ENCODE results near the gene EFCAB6.

The EFCAB6 gene

DNA sequence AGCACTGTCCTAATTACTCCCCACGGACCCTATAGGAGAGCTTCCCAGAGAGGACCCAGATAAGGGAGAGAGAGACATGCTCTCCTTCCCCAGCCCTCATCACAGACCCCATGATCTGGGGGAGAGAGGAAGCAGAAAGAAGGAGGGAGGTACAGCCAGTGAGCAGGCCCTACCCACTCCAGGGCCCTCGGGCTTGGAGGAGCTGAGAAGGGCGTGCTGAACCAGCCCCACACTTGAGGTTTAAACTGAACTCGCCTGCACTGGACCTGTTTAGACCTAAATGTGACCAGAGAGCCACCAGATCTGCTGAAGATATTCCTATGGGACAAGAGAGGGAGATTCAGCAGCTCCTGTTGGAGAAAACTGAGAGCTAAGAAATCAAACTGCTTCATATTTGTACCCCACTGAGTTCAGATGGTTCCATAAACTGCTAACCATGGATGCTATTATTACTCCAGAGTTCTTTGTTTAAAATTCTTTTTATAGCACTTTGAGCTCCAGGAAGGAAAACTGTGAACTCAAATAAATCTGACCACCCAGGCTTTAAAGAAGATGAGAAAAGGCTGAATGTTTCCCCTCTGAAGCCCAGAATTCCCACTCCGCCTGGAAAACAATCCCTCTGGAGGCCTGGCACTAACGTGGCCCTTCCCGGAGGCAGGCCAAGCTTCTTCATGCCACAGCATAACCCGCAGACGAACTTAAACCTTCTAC is 67.2 kb downstream of the EFCAB6 start:
- DNase-seq, result no peak

DNA sequence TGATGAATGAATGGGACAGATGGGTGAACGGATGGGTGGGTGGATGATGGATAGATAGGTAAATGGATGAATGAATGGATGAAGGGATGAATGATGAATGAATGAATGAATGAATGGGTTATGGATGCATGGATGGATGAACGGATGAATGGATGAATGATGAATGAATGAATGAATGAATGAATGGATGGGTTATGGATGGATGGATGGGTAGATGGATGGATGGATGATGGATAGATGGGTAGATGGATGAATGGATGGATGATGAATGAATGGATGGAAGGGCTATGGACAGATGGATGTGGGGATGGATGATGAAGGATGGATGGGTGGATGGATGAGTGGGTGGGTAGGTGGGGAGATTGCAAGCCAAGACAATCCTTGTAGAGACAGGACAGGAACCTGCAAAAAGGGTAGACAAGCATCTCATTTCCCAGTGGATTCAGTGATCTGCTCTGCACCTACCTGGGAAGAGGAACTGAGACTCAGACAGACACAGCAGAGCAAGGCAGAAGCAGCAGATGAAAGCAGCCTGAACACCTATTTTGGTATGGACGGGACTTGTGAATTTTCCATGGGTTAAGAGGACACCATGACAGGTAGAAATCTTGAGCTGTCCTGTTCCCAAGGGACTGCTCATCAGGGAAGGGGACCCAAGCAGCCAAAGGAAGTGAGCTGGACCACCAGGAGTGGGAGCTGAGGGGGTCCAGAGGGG is 68.0 kb downstream of the EFCAB6 start:
- DNase-seq, result no peak

DNA sequence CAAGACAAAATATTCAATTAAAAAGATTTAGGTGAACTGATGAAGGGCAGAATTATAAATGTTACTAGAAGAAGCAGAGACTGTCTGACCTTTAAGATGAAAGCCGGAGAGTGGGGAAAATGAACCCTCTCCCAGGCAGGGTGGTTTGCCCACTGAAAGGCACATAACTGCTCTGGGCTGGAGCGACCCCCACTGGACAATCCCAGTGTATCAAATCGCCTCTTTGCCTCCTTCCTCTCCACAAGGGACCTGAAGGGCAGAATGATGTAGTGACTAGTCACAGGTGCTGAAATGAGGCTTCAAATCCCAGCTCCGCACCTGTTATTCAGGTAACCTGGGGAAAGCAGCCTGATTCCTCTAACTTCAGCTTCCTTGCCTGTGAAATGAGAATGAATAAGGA is 69.0 kb downstream of the EFCAB6 start:
- no peak for DNase-seq

DNA sequence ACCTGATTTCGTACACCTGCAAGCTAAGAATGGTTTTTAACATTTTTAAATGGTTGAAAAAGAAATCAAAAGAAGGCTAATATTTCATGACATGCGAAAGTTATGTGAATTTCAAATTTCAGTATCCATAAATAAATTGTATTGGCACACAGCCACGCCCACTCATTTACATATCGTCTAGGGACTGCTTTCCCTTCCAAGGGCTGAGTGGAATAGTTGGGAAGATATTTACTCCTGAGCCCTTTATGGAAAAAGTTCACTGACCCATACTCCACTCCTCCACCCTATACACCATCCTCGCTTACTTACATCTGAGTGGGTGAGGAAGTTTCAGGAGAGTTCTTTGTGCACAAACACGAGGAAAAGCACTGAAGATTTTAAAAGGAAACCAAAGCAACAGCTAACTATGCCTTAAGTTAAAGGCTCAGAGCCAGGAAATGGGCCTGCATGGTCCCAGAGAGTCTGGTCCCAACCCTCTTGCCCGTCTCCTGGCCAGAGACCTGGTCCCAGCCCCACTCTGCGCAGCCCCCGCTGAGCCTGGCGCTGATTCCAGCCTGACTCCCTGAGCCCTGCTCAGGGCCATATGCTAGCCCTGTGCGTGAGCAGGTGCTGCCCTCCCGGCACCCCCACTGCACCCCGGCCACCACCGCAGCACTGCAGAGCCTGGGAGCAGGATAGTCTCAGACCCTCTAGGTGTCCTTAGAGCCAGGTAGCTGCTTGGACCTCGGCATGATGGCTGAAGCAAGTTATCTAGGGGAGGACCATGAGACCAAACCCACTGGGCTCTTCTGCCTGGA is 69.8 kb downstream of the EFCAB6 start:
- no peak for DNase-seq

DNA sequence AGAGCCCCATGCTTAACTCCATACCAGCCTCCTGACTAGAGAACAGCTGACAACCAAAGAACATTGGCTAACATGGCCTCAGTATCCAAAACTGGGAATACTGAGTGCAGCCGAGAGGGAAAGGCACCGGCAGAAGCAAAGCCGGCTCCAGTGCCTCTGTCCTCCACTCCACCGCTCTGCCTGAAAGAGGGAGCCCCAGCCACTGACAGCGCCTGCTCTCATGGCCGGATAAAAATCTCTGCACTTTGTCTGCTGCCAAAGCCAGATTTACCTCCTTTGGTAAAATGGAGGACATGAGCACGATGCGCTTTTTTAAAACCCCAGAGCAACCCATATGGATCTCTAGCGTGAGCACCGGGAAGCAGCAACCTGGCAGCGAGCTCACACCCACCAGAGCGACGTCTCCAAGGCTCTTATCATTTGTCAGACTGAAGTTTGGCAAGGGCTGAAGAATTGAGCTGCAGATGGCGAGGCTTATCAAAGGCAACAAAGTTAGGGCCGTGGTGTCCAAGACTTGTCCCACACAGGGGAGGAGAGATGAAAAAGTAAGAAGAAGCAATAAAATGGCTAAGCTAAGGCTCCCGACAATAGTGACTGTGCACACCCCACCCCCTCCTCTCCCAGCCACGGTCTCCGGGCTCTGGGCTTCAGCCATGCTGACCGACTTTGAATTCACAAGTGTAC is 71.4 kb downstream of the EFCAB6 start:
- no peak for DNase-seq

DNA sequence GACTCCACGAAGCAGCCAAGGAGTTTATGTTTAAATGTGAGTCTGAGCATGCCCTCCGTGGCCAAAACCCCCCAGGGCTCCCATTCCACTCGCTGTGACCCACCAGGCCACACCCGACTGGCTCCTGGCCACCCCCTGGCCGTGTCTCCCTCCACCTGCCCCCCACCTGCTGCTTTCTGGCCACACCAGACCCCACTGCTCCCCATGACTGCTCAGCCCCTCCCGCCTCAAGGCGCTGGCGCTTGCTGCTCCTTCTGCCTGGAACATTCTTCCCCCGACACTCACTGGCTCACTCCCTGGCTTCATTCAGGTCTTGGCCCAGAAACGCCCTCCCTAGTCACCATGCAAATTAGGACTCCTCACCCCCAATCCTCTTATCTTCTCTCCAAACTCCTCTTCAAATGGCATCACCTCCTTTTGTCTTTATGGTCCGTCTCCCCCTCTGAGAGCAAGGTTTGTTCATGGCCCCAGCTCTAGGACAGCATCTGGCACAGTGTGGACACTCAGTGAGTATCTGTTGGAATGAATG is 72.2 kb downstream of the EFCAB6 start:
- no peak for DNase-seq

DNA sequence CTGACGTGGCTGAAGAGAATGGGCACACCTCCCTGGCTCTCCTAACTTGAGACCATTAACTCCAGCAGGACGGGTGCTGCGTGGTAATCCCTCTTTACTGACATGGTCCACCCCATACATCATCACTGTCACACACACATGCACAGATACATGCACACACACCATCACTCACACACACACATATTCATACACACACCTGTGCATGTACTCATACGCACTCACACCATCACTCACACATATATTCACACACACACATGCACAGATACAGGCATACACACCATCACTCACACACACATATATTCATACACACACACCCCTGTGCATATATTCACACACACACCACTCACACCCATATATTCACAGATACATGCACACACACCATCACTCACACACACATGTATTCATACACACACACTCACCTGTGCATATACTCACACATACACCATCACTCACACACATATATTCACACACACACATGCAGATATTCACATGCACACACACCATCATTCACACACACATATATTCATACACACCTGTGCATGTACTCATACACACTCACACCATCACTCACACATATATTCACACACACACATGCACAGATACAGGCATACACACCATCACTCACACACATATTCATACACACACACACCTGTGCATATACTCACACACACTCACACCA is 74.8 kb downstream of the EFCAB6 start:
- DNase-seq, result no peak

DNA sequence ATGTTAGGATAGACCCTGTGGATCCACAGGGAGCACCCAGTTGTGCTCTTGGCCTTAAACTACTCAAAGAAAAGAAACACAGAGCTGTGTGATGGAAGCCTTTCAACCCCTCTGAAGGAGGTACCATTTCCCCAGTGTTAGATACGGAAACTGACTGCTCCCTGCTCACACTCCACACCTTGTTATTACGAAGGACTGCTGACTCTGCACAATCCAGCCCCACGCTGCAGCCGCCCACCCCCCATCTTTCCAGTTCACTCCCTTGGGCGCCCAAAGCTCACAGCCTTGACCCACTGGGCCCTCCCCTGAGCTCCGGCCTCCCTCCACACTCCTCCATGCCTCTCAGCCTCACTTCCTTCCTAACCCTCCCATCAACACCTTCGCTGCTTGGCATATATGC is 75.5 kb downstream of the EFCAB6 start:
- DNase-seq, result no peak

DNA sequence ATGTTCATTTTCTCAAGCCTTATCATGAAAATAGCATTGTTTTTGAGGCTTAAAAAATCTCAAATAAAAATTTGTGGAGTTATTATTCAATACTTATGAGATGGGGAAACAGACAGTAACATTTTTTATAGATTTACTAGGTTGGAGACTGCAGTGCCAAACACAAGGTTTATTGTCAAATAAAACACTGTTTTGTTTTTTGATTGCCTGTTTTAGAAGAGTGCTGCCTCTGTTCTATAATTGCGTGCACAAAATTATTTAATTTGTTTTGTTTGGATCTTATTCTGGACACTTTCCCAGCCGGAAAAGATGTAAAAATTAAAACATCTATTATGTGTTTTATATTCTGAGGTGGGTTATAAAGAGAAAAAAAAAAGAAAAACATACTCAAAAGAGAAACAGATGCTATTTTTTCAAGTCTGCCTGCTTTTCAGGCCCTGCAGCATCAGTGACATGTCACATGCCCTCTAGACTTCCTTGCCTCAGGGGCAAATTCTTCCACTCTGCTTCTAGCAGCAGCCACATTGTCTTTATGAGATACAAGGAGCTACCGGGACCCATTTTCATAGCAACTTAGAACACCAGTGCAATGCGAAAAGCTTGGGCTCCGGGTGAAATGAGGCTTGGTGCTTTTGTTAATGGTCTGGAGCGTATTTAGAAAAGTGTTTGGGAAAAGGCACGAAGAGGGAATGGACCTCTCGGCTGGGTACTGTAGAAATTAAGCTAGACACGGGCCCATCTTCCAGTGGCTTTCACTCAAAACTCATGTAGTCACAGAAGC is 77.5 kb downstream of the EFCAB6 start:
- DNase-seq, result no peak

DNA sequence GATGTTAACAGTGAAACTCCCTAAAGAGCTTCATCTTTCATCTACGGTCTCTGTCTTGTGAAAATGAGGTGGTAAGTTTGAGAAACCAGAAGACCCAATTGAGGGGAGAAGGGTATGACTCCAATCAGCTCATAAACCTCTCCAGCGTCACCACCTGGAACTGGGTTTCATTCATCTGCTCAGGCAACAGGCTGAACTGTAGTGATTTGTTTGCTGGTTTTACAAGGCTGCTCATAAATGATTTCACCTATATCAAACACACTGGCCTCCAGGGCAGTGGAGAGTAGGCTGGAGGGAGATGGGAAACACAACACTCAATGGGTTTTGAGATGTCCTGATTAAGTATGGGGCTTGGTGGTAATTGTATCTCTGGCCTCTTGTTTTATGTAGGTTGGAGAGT is 79.0 kb downstream of the EFCAB6 start:
- DNase-seq, result no peak

DNA sequence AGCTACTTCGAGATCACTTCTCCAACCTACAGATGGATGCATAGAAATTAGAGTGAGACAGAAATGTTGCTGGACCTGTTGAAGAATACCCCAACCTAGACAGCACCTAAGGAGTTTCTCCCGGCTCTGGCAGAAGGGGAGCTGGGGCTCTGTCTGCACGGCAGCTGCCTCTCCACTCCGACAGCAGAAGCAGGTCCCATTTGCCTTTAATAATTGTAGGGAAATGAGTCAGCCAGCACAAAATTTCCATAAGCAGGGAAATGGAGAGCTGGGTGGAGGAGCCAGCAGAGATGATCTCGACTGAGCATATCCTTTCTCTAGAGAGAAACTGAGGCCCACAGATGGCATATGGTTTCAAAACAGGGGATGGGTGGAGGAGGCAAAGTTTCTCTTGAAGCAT is 80.1 kb downstream of the EFCAB6 start:
- no peak for DNase-seq

DNA sequence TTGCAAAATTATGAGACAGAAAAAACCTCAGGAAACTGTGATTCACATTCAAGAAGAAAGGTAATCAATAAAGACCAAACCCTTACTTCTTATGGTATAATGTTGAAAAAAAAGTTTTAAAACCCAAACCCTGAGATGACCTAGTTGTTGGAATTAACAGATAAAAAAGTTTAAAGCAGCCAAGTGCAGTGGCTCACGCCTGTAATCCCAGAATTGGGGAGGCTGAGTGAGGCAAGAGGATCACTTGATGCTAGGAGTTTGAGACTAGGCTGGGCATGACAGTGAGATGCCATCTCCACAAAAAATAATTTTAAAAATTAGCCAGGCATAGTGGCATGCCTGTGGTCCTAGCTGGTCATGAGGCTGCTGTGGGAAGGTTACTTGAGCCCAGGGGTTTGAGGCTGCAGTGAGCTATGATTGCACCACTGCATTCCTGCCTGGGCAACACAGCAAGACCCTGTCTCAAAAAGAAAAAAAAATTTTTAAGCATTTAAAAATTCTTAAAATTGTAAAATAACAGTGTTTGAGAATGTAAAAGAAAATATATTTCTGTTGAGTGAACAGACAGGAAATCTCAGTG is 85.1 kb downstream of the EFCAB6 start:
- no peak for DNase-seq

DNA sequence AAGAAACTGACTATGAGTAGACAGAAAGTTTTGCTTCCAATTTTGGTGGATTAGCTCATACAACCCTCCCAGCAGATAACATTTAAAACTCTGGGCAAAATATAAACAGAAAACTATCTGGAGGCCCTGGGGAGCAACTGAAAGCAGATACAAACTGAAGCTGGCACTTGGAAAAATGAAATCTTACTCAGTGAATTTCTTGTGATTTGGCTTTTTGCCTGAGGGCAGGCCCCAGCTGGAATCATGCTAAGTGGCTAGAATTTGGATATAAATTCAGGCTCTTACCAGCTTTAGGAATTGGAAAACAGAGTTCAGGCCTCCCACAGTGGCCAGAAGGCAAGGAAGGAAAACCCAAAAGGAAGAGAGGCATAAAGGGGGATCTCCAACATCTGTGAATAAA is 85.8 kb downstream of the EFCAB6 start:
- no peak for DNase-seq

DNA sequence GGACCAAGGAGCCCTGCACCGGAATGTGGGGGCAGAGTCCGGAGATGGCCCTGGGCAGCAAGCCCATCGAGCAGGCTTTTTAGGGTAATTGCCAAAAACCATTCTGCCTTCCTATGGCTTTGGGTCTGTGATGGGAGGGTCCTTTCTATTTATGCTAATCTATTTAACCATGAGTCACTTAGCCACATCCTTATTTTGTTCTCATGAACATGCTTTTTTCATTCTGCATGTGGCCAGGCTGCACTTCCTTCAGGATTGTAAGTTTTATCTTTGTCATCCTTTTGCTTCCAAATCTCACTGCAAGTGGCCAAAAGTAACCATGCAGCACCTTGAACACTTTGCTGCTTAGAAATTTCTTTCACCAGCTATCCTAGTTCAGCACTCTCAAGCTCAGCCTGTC is 88.3 kb downstream of the EFCAB6 start:
- no peak for DNase-seq

DNA sequence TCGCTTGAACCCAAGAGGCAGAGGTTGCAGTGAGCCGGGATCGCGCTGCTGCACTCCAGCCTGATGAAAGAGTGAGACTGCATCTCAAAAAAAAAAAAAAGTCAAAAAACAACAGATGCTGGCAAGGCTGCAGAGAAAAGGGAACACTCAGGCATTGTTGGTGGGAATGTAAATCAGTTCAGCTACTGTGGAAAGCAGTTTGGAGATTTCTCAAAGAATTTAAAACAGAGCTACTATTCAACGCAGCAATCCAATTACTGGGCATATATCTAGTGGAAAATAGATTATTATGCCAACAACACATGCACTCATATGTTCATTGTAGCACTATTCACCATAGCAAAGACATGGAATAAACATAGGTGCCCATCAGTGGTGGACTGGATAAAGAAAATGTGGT is 89.7 kb downstream of the EFCAB6 start:
- no peak for DNase-seq

DNA sequence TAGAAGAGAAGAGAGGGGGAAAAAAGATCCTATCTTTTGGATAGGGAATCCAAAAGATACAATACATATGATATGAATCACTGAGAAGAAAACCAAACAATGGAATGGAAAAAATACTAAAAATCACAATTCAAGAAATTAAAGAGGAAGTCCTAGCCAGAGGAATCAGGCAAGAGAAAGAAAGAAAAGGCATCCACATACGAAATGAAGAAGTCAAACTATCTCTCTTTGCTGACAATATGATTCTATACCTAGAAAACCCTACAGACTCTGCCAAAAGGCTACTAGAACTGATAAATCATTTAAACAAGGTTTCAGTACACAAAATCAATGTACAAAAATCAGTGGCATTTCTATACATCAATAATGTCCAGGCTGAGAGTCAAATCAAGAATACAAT is 91.4 kb downstream of the EFCAB6 start:
- no peak for DNase-seq

DNA sequence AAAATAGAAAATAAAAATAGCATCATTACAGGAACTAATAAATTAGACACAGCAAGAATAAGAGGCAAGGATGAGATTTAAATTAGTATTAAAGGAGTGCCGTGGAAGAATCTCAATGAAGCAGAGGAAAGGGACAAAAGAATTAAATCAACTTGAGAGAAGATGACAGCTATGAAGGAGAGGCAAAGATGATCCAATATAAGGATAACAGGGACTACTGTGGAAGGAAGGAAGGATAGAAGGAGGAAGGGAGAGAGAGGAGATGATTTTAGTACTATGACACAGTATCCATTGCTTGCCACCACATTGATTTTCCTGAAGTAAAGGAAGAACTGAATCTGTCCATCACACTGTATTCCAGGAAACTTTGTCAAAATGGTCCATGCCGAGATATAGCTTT is 98.0 kb downstream of the EFCAB6 start:
- DNase-seq, result no peak

DNA sequence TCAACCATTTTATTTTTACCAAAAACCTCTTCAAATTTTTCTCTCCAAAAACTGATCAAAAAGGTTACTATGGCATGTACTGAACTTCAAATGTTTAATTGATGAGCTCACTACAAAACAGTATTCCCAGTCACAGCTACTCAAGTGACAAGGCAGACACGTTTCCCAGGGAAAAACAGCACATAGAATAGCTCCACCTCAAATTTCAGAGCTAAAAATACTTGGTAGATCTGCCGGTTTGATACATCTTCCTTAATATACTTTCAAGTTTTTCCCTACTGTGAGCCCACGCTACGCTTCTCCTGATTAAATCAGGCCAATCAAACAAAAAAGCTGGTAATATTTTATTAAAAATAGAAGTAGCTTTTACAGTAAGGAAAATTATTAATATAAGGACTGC is 100.4 kb downstream of the EFCAB6 start:
- no peak for DNase-seq

DNA sequence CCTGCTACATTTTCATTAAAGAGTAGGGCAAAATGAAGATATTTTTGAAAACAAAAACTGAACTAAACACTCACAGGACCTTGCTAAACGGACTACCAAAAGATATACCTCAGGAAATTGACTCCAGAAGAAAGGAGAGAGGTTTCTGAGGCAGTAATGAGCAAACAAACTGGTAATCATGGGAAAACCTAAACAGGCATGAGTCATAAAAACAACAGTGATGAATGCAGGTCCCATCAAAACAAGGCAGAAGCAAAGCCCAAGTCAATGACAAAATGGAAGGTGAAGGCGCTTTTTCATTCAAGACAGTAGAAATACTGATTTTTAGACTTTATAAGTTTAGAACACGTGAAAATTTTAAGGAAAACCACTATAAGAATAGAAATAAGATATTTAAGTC is 104.5 kb downstream of the EFCAB6 start:
- DNase-seq, result no peak

DNA sequence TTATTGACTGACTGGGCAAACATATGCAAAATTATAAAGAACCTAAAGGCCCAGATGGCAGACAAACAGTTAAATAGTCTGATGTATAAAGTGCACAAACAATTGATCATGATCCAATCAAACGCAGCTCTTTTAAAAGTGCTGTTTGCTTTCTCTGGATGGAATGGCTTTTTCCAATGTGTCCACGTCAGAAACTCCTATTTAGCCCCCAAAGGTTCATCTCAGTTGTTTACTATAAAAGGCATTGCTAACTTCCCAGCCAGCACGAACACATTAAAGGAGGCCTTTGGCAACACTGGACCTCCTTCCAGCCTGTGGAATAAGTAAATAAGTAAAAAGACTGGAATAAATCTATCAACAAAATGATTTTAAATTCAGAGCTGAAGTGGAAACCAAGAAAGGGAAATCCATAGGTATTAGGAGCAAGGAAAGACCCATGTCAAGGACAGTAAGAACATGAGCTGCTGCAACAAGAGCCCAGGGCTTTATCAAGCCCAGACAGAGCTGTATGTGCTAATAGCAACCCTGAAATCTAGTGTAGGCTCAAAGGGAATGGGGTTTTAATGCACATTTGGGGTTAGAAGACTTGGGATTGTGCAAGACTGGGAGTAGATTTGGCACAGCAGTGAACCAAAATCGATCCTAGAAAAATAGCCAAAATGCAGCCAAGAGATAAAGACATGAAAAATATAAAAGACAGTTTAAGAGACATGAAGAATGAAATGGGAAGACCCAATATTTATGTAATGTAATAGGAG is 105.4 kb downstream of the EFCAB6 start:
- DNase-seq, result no peak

DNA sequence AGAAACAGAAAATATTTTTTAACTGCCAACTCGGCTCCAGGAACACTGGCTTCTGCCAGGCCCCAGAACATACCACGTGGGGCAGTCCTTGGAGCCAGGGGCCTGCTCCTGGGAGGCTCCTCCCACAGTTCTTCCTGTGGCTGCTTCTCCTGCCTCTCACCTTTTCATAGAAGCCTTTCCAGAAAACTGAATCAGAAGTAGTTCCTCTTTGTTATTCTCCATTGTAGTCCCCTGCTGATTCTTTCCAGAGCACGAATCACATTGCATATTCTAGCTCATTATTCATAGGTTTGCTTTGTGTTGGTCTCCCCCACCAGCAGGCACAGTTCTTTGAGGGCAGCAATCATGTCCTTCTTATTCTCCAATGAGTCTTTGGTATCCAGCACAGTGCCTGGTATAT is 106.0 kb downstream of the EFCAB6 start:
- DNase-seq, result no peak

Data from NCI-H2227 treated with DMSO at 0.1 percent for 48 hours (cell line).